ENCODE data around the gene ZKSCAN4.

ZKSCAN4 gene

DNA sequence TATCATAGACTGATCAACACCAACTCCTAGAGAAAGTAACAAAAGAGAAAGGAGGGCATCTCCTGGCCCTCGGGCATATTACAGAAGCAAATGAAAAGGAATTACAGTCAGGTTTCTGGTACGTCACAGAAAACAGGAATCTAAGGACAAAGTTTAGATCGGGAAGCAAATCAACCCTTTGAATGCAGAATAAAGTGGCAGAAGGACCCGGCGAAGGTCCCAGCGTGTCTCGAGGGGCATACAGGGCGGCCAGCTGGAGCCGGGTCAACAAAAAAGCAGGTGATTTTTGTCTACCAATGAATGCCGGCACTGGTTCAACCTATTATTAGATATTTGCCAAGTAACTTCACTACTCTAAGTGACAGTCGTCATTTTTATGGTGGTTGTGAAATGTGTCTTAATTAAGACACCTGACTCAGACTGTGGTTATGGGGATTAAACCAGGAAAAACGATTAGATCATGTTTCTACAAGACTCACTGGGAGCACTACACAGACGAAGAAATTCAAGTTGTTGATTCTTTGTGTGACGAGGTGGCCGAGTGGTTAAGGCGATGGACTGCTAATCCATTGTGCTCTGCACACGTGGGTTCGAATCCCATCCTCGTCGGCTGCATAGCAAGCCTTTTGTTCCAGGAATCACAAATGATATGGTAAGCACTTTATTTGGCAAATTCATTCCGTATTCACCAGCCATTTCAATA, 39.4 kb downstream of the ZKSCAN4 start:
- H3K4me3 ChIP-seq (ENCODE audit: low read depth, low read length), result no peak overlapping the region
- DNase-seq, result no peak
- no peak overlapping the region for H3K27ac ChIP-seq
- H3K36me3 ChIP-seq, result no peaks in the 10 kb centered on the region
- no peaks in the 10 kb centered on the region for H3K27me3 ChIP-seq (ENCODE audit: insufficient read depth, low read depth, severe bottlenecking)
- no peak for TF ChIP-seq CTCF (IDR thresholded peaks at IDR 0.05; ENCODE audit: low read depth, low read length)
- H3K9me3 ChIP-seq (ENCODE audit: severe bottlenecking), result no peaks in the 10 kb centered on the region

- no peaks in the 10 kb centered on the region for H3K27me3 ChIP-seq (ENCODE audit: insufficient read depth, low read depth, severe bottlenecking)
- no peak for DNase-seq
- no peaks in the 10 kb centered on the region for H3K9me3 ChIP-seq (ENCODE audit: severe bottlenecking)
- no peak overlapping the region for H3K4me3 ChIP-seq (ENCODE audit: low read depth, low read length)
- no peak overlapping the region for H3K27ac ChIP-seq
- H3K36me3 ChIP-seq, result no peaks in the 10 kb centered on the region
- TF ChIP-seq CTCF (IDR thresholded peaks at IDR 0.05; ENCODE audit: low read depth, low read length), result no peak
Measured at GRCh38 chr6:28211840-28212509, 40.1 kb downstream of the ZKSCAN4 start.

GRCh38 chr6:28209753-28210535, 42.1 kb downstream of the ZKSCAN4 start:
- Histone ChIP-seq H3K9me3 (ENCODE audit: severe bottlenecking) (no peaks in the 10 kb centered on the region), H3K4me3 (ENCODE audit: low read depth, low read length) (no peak overlapping the region), H3K27me3 (ENCODE audit: insufficient read depth, low read depth, severe bottlenecking) (no peaks in the 10 kb centered on the region), H3K27ac (peak overlapping the region; percentile 32), H3K36me3 (no peaks in the 10 kb centered on the region)
- peak; percentile 75 for DNase-seq
- no peak for TF ChIP-seq CTCF (IDR thresholded peaks at IDR 0.05; ENCODE audit: low read depth, low read length)

DNA sequence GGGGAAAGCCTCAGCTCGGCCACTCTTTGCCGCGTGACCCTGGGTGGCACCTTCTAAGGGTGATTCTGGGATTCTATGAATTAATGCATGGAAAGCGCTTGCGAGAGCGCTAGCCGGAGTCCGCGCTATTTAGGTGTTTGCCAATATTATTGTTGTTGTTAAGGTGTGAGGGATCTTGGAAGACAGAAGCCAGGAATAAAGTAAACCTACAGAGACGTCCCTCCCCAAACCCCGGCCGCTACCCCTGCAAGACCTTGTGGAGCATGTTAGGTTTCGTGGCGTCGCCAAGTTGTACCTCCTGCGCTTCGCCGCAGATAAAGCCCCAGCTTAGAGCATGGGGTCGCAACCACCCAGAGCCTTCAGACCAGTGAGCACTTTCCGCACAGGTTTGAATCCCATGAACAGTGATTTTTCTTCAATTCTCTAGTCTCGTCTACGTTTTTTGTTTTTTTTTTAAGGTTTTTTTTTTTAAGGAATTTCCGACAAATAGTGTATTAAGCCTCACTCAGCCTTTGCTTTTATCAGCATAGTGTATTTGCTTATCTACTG, 43.9 kb downstream of the ZKSCAN4 start:
- no peak for DNase-seq

More for the DNA sequence above, 43.9 kb downstream of the ZKSCAN4 start:
- TF ChIP-seq CTCF (IDR thresholded peaks at IDR 0.05; ENCODE audit: low read depth, low read length), result no peak
- H3K27ac ChIP-seq, result no peak overlapping the region
- no peaks in the 10 kb centered on the region for H3K27me3 ChIP-seq (ENCODE audit: insufficient read depth, low read depth, severe bottlenecking)
- no peaks in the 10 kb centered on the region for H3K36me3 ChIP-seq
- no peak overlapping the region for H3K4me3 ChIP-seq (ENCODE audit: low read depth, low read length)
- H3K9me3 ChIP-seq (ENCODE audit: severe bottlenecking), result peaks cover 3% of the 10 kb centered on the region

Measured in WERI-Rb-1 (cell line).